WI38 (cell line): ENCODE data around the gene FAIM2.
A peak's percentile ranks its signal among the peaks of the same experiment; 100 is the strongest.

Source experiments
- H3K4me3 ChIP-seq: 2 replicates; pipeline ENCODE4 v1.5.1; 2011; ENCODE audit warnings: low read depth, mild to moderate bottlenecking, control low read depth, low read length
- CTCF ChIP-seq: IDR thresholded peaks from 2 replicates; pipeline ENCODE4 v1.5.1; 2012; ENCODE audit warnings: low read depth, mild to moderate bottlenecking, control low read depth, low read length

Gene FAIM2

DNA sequence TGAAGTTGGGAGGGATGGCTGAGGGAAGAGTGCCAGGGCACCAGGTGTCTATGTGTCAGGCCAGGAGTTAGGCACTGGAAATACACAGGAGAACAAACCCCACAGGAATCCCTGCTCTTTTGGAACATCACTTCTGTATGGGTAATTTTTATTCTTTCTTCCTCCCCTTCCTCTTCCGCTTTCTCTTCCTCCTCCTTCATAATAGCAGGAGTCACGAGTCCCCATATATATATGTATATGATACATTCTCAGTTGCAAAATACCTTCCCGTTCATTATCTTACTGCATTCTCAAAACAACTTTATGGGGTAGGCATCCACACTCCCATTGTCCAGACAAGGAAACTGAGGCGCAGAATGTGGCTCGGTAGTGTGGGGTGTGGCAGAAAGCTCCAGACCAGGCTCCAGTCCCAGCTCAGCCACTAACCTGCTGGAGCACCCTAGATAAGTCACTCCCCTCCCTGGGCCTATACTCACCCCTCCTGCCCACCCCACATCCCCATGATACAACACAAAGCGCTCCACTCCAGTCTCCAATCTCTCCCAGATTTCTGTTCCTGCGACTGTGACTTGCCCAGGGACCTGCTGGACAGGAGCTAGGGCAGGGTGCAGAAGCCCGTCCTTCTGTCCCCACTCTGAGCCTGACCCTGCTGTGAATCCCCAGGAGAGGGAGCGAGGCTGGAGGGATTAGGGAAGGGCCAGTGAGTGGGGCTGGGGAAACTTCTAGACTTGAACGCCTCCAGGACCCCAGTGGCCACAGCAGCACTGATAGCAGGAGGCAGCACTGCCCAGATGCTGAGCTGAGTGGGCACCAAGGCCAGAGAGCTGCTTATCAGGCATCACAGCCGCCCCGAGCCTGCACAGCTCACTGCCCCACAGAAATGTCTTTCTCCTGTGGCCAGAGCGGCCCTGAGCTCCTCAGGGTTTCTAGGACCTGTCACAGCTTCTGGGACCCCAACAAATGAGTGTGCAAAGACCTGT lies 45.5 kb upstream of the FAIM2 start:
- no peak for TF ChIP-seq CTCF
- no peak overlapping the region for H3K4me3 ChIP-seq

DNA sequence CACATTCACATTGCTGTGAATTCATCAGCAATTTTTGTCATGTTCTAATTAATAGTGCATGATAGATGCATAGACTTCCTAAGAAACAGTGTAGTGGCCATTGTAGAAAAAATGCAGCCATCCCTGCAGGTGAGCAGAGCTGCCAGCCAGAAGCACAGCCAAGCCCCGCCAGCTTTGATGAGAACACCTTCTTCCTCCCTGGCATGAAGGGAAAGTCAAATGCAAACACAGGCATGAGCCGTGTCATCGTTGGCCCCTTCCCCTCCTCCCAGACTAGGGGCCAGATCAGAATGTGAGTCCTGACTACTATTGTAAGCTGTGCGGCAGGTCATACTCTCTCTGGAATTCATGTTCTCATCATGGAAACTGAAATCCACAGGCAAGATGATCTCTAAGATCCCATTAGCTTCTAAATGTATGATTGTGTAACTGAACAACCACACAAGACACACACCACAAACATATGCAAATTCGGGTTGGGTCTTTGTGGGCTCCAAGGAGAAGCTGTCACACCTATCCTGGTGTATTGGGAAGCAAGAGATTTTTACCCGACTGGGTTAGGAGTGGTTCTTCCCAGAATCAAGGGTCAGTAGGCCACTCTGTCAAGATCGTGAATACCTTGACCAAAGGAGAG lies 44.0 kb upstream of the FAIM2 start:
- TF ChIP-seq CTCF: no peak
- H3K4me3 ChIP-seq: no peak overlapping the region

DNA sequence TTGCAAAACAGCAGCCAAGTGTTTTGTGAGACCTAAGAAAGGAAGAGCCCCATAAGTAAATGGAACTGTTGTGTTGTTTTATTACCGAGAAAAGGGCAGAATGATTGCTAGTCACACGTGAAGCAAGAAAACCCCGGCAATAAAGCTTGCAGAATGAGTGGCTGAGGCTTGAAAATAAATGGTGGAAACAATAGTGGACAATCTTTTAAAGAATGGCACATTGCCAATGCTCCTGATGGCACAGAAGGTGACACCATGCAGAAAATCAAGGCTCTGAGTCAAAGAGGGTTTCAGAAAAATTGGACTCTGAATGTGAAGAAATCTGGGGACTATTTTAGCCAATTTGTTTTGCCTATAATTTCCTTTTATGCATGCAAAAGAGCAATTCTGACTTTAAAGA lies 42.8 kb upstream of the FAIM2 start:
- H3K4me3 ChIP-seq: no peak overlapping the region
- no peak for TF ChIP-seq CTCF

DNA sequence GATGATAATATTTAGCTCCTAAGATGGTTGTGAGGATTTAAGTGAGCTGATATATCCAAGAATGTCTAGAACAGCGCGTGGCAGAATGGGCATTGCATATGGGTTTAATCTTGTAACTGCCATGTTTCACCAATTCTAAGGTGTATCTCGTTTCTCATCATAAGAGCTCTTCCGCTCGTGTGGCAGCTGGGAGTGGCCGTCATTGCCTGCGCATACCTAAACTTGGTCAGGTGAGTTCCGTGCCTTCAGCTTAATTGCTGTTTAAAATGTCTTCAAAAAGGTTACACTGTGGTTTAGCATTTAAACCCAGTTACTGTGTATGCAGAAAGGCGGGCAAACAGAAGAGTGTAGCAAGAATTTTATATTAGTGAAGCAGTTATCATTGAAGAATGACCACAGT lies 42.4 kb upstream of the FAIM2 start:
- no peak overlapping the region for H3K4me3 ChIP-seq
- TF ChIP-seq CTCF: no peak

DNA sequence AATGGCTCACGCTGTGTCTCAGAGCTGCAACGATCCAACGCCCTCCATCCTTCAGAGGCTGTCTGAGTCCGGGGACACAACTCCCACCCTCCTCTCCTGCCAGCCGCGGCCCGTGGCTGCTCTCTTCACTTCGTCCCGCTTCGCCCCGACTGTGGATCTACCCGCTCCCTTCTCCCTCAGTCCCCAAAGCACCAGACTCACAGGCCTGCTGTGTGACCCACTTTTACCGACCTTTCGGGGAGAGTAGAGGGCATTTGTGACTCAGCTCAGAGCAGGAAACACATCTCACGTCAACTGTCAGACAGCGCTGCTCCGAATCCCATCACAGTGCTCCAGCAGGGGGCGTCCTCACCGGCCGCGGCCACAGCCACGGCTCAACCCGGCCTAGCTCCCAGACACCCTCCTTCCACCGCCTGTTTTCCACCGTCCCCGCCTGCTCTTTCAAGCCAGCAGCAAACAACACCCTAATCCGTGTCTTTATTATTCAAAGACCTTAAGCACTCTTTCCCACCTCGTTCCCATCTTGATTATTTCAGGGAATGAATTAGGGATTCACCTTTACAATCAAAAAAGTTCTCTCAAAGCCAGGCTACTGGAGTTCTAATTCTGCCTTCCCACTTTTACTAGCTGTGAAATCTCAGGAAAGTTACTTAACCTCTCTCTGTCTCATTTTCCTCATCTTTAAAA lies 41.8 kb upstream of the FAIM2 start:
- peak; percentile 95 for TF ChIP-seq CTCF
- H3K4me3 ChIP-seq: no peak overlapping the region

DNA sequence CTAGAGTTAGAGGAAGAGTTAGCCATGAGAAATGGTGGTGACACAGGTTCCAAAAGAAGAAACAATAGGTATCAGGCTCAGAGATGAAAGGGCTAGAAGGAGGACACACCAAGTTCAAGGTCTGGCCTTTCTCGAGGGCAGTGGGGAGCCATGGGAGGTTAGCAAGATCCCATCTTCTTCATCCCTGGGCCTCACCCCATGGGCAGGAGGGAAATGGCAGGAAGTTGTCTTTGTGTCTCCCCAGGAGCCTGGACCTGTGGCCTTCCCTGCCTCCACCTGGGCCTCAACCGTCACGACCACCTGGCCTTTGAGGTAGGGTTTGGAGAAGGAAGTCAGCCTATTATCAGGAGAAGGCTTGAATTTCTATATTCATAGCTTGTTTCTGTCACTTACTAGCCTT lies 41.0 kb upstream of the FAIM2 start:
- no peak overlapping the region for H3K4me3 ChIP-seq
- no peak for TF ChIP-seq CTCF

GRCh38 chr12:49944046-49944445 lies 40.3 kb upstream of the FAIM2 start:
- no peak for TF ChIP-seq CTCF
- H3K4me3 ChIP-seq: no peak overlapping the region
